SK-N-SH (cell line): Measurements from ENCODE around the gene DCDC2. TPM values are rescaled to one million over a fixed set of nuclear protein-coding genes. Genes with fewer than 3 reads are reported as not detected.

Source experiments
- CTCF ChIA-PET: fragments of 300-600, 350-600 bp; formaldehyde crosslinking; extraction: SDS; loops from one replicate; lab custom pipeline; 2021; lab: Yijun Ruan, JAX
- POLR2A ChIA-PET: fragments of 350-600 bp; sonication (Branson Sonifier 250); formaldehyde crosslinking; extraction: SDS; loops from one replicate; lab custom pipeline; 2020; ENCODE audit warnings: antibody characterized with exemption, inconsistent platforms; lab: Yijun Ruan, JAX
- DNase-seq: peaks from one replicate; pipeline ENCODE4 v3.0.0; 2012
- H2AFZ ChIP-seq: fragments of 200-600 bp; sonication (generic); 2 replicates; pipeline ENCODE4 v1.8.1; 2016; ENCODE audit warnings: antibody characterized with exemption, mild to moderate bottlenecking, low read depth
- H3F3A ChIP-seq: fragments of 200-600 bp; sonication (generic); replicated peaks from 2 replicates; pipeline ENCODE3; 2016; ENCODE audit warnings: antibody characterized with exemption, mild to moderate bottlenecking; ENCODE audit not compliant: insufficient read depth
- H3K27ac ChIP-seq, 2 experiments: fragments of 200-500 bp in 1 of 2; fragments of 200-600 bp in 1 of 2; sonication (Bioruptor generic) in 1 of 2; sonication (generic), shearing (Covaris generic) in 1 of 2; 2 replicates each; pipeline versions ENCODE4 v1.5.1 to v1.6.1; 2014 to 2016; ENCODE audit warnings: low read depth in 2 of 2, inconsistent platforms in 1 of 2, low read length in 1 of 2, mild to moderate bottlenecking in 1 of 2, mixed read lengths in 1 of 2
- H3K27me3 ChIP-seq: fragments of 200-600 bp; sonication (generic), shearing (Covaris generic); 2 replicates; pipeline ENCODE4 v1.6.1; 2016; ENCODE audit warnings: mixed run types; ENCODE audit not compliant: insufficient read depth
- H3K36me3 ChIP-seq, 2 experiments: fragments of 200-500 bp in 1 of 2; fragments of 200-600 bp in 1 of 2; sonication (Bioruptor generic) in 1 of 2; sonication (generic) in 1 of 2; replicated peaks in 1 of 2; 2 replicates each; pipeline versions ENCODE3 to v1.5.1; 2014 to 2016; ENCODE audit warnings: low read length in 1 of 2, mild to moderate bottlenecking in 1 of 2; ENCODE audit not compliant: insufficient read depth in 2 of 2, control insufficient read depth in 1 of 2
- H3K4me1 ChIP-seq, 2 experiments: fragments of 200-500 bp in 1 of 2; fragments of 200-600 bp in 1 of 2; sonication (Bioruptor generic) in 1 of 2; sonication (generic), shearing (Covaris generic) in 1 of 2; 2 replicates each; pipeline versions ENCODE4 v1.5.1 to v1.6.1; 2014 to 2016; ENCODE audit warnings: low read depth in 1 of 2, low read length in 1 of 2, mixed run types in 1 of 2; ENCODE audit not compliant: insufficient read depth in 2 of 2, control insufficient read depth in 1 of 2
- H3K4me2 ChIP-seq: fragments of 200-600 bp; sonication (generic), shearing (Covaris generic); 2 replicates; pipeline ENCODE4 v1.6.1; 2017; ENCODE audit warnings: mixed run types
- H3K4me3 ChIP-seq, 2 experiments: fragments of 200-500 bp in 1 of 2; fragments of 200-600 bp in 1 of 2; sonication (Bioruptor generic) in 1 of 2; sonication (generic), shearing (Covaris generic) in 1 of 2; 2 replicates each; pipeline versions ENCODE4 v1.5.1 to v1.8.1; 2014 to 2016; ENCODE audit warnings: low read depth in 2 of 2, inconsistent platforms in 1 of 2, low read length in 1 of 2, mild to moderate bottlenecking in 1 of 2, mixed read lengths in 1 of 2, moderate library complexity in 1 of 2
- H3K79me2 ChIP-seq: fragments of 200-600 bp; sonication (generic); 2 replicates; pipeline ENCODE4 v1.8.1; 2017; ENCODE audit warnings: mild to moderate bottlenecking; ENCODE audit not compliant: insufficient read depth
- H3K9ac ChIP-seq: fragments of 200-600 bp; sonication (generic); 2 replicates; pipeline ENCODE4 v1.6.1; 2017; ENCODE audit warnings: mixed run types
- H3K9me2 ChIP-seq: fragments of 200-600 bp; sonication (generic); 2 replicates; pipeline ENCODE4 v1.6.1; 2017; ENCODE audit warnings: mixed run types
- H3K9me3 ChIP-seq: fragments of 200-600 bp; sonication (generic); 2 replicates; pipeline ENCODE4 v1.6.1; 2017; ENCODE audit warnings: mixed run types, mild to moderate bottlenecking, moderate library complexity
- H4K20me1 ChIP-seq: fragments of 200-600 bp; sonication (generic); 2 replicates; pipeline ENCODE4 v1.6.1; 2017; ENCODE audit warnings: mild to moderate bottlenecking, mixed run types; ENCODE audit not compliant: insufficient read depth
- CTCF ChIP-seq: fragments of 200-600 bp; sonication (generic); IDR thresholded peaks from 2 replicates; pipeline ENCODE4 v1.6.1; 2017; ENCODE audit warnings: antibody characterized with exemption, mild to moderate bottlenecking, moderate library complexity
- GABPA ChIP-seq: IDR thresholded peaks from 2 replicates; pipeline ENCODE4 v1.4.0; 2012; ENCODE audit warnings: low read depth, mild to moderate bottlenecking
- GATA2 ChIP-seq: sonication (generic); formaldehyde crosslinking; IDR thresholded peaks from 2 replicates; pipeline ENCODE4 v1.5.0; 2020; ENCODE audit warnings: mild to moderate bottlenecking, missing genetic modification reagents
- MXI1 ChIP-seq: IDR thresholded peaks from 2 replicates; pipeline ENCODE4 v1.6.1; 2012; ENCODE audit warnings: mild to moderate bottlenecking, low read depth, low read length, improper control_type of control experiment
- POLR2AphosphoS5 ChIP-seq: IDR thresholded peaks from 2 replicates; pipeline ENCODE4 v1.6.1; 2012; ENCODE audit warnings: low read depth, low read length
- REST ChIP-seq: IDR thresholded peaks from 2 replicates; pipeline ENCODE4 v1.6.1; 2012; ENCODE audit warnings: mild to moderate bottlenecking, low read depth, low read length, moderate library complexity
- RFX5 ChIP-seq: IDR thresholded peaks from 2 replicates; pipeline ENCODE4 v1.6.1; 2012; ENCODE audit warnings: mild to moderate bottlenecking, improper control_type of control experiment, low read length
- SIN3A ChIP-seq: IDR thresholded peaks from 2 replicates; pipeline ENCODE4 v1.6.1; 2012; ENCODE audit warnings: low read depth, mild to moderate bottlenecking, low read length, moderate library complexity, borderline replicate concordance
- YY1 ChIP-seq: IDR thresholded peaks from 2 replicates; pipeline ENCODE4 v1.4.0; 2012; ENCODE audit warnings: low read depth, mild to moderate bottlenecking
- WGBS: methylation state at CpG from one replicate; pipeline ENCODE4 v1.1.6; 2017; ENCODE audit warnings: low lambda C conversion rate; 5-methylcytosine and 5-hydroxymethylcytosine counted together
- polyA plus RNA-seq, 3 experiments: library from polyadenylated mRNA; depleted of rRNA; stranded (reverse); fragments of >200 nt; gene quantifications; 2 replicates each; pipeline ENCODE4 v1.2.3, GENCODE V29; 2012

Gene DCDC2
- polyA plus RNA-seq, 1 of the 3 experiments (the other 2 are of a cell fraction), result not detected

DNA sequence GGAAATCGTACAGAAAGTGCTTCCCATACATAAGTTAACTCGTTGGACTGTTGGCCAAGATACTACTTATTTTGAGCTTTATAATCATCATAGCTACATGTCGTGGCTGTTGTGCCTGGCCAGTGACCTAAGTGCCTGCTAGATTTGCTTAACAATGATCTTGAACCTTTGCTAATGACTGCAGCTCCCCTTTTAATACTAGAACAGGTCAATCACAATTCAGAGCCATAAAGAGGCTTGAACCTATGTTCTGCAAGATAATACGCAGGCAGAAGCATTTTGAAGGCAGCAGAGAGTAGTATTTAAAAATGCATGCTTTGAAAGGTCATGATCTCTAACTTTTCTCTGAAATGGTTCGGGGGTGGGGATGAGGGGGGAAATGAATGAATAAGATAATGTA, 47.4 kb upstream of the DCDC2 start:
- H3K79me2 ChIP-seq, result peaks cover 46% of the 10 kb centered on the region
- ChIA-PET POLR2A (no interaction called here), CTCF (no interaction called here)
- TF ChIP-seq REST (no peak), SIN3A (no peak), GATA2 (CRISPR knock-in tag) (no peak), POLR2AphosphoS5 (no peak), CTCF (no peak), GABPA (no peak), MXI1 (no peak), RFX5 (no peak)
- no peaks in the 10 kb centered on the region for H3K27me3 ChIP-seq
- no peak overlapping the region for H3K4me3 ChIP-seq
- no peaks in the 10 kb centered on the region for H3K9me2 ChIP-seq
- peaks cover 4 to 14% of the 10 kb centered on the region in 2 experiments; a peak in 2 of 4 replicates for H3K4me1 ChIP-seq
- H3F3A ChIP-seq, result no peaks in the 10 kb centered on the region
- no peaks in the 10 kb centered on the region for H3K9me3 ChIP-seq
- no peaks in the 10 kb centered on the region for H4K20me1 ChIP-seq
- H3K9ac ChIP-seq, result no peak overlapping the region
- no peak overlapping the region for H3K27ac ChIP-seq
- H3K4me2 ChIP-seq, result no peak overlapping the region
- H2AFZ ChIP-seq, result no peak overlapping the region
- 81% methylated on average over 5 of the region's 5 CpGs for WGBS
- peaks cover 37 to 40% of the 10 kb centered on the region in 2 experiments for H3K36me3 ChIP-seq
- no peak for DNase-seq

GRCh38 chr6:24403501-24403824, 45.6 kb upstream of the DCDC2 start:
- no peaks in the 10 kb centered on the region for H3F3A ChIP-seq
- no peak for TF ChIP-seq YY1
- H4K20me1 ChIP-seq, result no peaks in the 10 kb centered on the region
- ChIA-PET CTCF (interaction anchor here (1.6 kb wide), 1 partner anchor 11 kb away, joined by 4 read pairs; no protein-coding TSS in a partner anchor), POLR2A (interaction anchor here (0.7 kb wide), 1 partner anchor 122 kb away, joined by 4 read pairs; no protein-coding TSS in a partner anchor)
- peaks cover 46% of the 10 kb centered on the region for H3K79me2 ChIP-seq
- H3K9me2 ChIP-seq, result no peaks in the 10 kb centered on the region
- H3K9me3 ChIP-seq, result no peaks in the 10 kb centered on the region
- 4% methylated on average over 12 of the region's 12 CpGs for WGBS
- H3K4me2 ChIP-seq, result peak overlapping the region; percentile 83
- H2AFZ ChIP-seq, result peak overlapping the region; percentile 100
- H3K27me3 ChIP-seq, result no peaks in the 10 kb centered on the region
- no peak for DNase-seq
- no peak overlapping the region for H3K27ac ChIP-seq
- H3K4me1 ChIP-seq, result peaks cover 4 to 14% of the 10 kb centered on the region in 2 experiments; a peak in 2 of 4 replicates
- peak overlapping the region; percentile 76 to 98 for H3K4me3 ChIP-seq
- H3K36me3 ChIP-seq, result peaks cover 23 to 26% of the 10 kb centered on the region in 2 experiments
- peak overlapping the region; percentile 64 for H3K9ac ChIP-seq
